H1 (cell line): ENCODE measurements around the gene STK26. TPM values are rescaled to one million over a fixed set of nuclear protein-coding genes. Genes with fewer than 3 reads are reported as not detected.
"Not testable (repeated sequence)": the region's sequence is repeated elsewhere in the genome, so short reads cannot be mapped to it uniquely, and the experiment has no call there.

ENCODE experiments used
- CTCF ChIA-PET: fragments of 300-600 bp; sonication (Branson Sonifier 250); formaldehyde crosslinking; loops from one replicate; lab custom pipeline; 2021; ENCODE audit not compliant: partially characterized antibody; lab: Charles Lee
- POLR2A ChIA-PET: fragments of 300-600 bp; sonication (Branson Sonifier 250); formaldehyde crosslinking; loops from one replicate; lab custom pipeline; 2021; ENCODE audit warnings: inconsistent platforms; ENCODE audit not compliant: partially characterized antibody; lab: Charles Lee
- DNase-seq, 2 experiments: peaks; one replicate each; pipeline versions ENCODE4 v3.0.0 to v3.0.0-alpha.2; 2010 to 2022; ENCODE audit warnings: low spot score in 2 of 2, low read depth in 1 of 2, mixed read lengths in 1 of 2
- FAIRE-seq: peaks from 2 replicates; lab custom pipeline; 2011; peaks lifted over from hg19 to GRCh38; lab: Jason Lieb, UNC
- H2AFZ ChIP-seq: 2 replicates; pipeline ENCODE4 v1.8.1; 2012; ENCODE audit warnings: low read length, inconsistent platforms
- H2AK5ac ChIP-seq: 2 replicates; pipeline ENCODE4 v1.6.1; 2013; ENCODE audit warnings: low read depth, low read length
- H2BK120ac ChIP-seq: replicated peaks from 2 replicates; pipeline ENCODE3; 2013; ENCODE audit warnings: low read depth, low read length, inconsistent platforms
- H2BK12ac ChIP-seq: 2 replicates; pipeline ENCODE4 v1.6.1; 2013; ENCODE audit warnings: low read depth, low read length
- H2BK15ac ChIP-seq: 2 replicates; pipeline ENCODE4 v1.6.1; 2013; ENCODE audit warnings: low read length
- H2BK20ac ChIP-seq: 2 replicates; pipeline ENCODE4 v1.6.1; 2013; ENCODE audit warnings: low read length
- H2BK5ac ChIP-seq: 2 replicates; pipeline ENCODE4 v1.6.1; 2013; ENCODE audit warnings: low read depth, low read length
- H3K14ac ChIP-seq: 2 replicates; pipeline ENCODE4 v1.6.1; 2013; ENCODE audit warnings: inconsistent platforms; ENCODE audit not compliant: insufficient read length
- H3K18ac ChIP-seq: 2 replicates; pipeline ENCODE4 v1.6.1; 2013; ENCODE audit warnings: low read length; ENCODE audit errors: extremely low read depth
- H3K23ac ChIP-seq: 2 replicates; pipeline ENCODE4 v1.6.1; 2013; ENCODE audit warnings: inconsistent platforms; ENCODE audit not compliant: insufficient read length
- H3K23me2 ChIP-seq: 2 replicates; pipeline ENCODE4 v1.6.1; 2013; ENCODE audit warnings: low read depth, low read length
- H3K27ac ChIP-seq: 2 replicates; pipeline ENCODE4 v1.6.1; 2011; ENCODE audit warnings: low read depth, low read length, inconsistent platforms
- H3K27me3 ChIP-seq, 4 experiments: replicated peaks in 1 of 4; 1 replicate in 1 of 4; 2 replicates in 3 of 4; pipeline versions ENCODE4 v1.6.1 to v1.8.1; 2011 to 2013; ENCODE audit warnings: low read length in 3 of 4, mild to moderate bottlenecking in 3 of 4, inconsistent platforms in 2 of 4, mixed read lengths in 2 of 4, moderate library complexity in 1 of 4; ENCODE audit not compliant: control insufficient read depth in 3 of 4, insufficient read depth in 3 of 4; ENCODE audit errors: extremely low read depth in 1 of 4
- H3K36me3 ChIP-seq, 4 experiments: 2 replicates each; pipeline versions ENCODE4 v1.6.1 to v1.8.1; 2011 to 2013; ENCODE audit warnings: mild to moderate bottlenecking in 4 of 4, low read length in 3 of 4, moderate library complexity in 2 of 4, control low read depth in 1 of 4, inconsistent platforms in 1 of 4; ENCODE audit not compliant: insufficient read depth in 4 of 4, control insufficient read depth in 2 of 4
- H3K4ac ChIP-seq: replicated peaks from 2 replicates; pipeline ENCODE3; 2013; ENCODE audit warnings: low read length, low read depth, mixed read lengths, inconsistent platforms; ENCODE audit not compliant: insufficient read length
- H3K4me1 ChIP-seq, 4 experiments: replicated peaks in 1 of 4; 1 replicate in 1 of 4; 2 replicates in 3 of 4; pipeline versions ENCODE4 v1.6.1 to v1.8.1; 2011 to 2013; ENCODE audit warnings: low read length in 3 of 4, inconsistent platforms in 2 of 4, mixed read lengths in 1 of 4; ENCODE audit not compliant: insufficient read depth in 4 of 4, control insufficient read depth in 3 of 4
- H3K4me2 ChIP-seq, 2 experiments: 2 replicates each; pipeline versions ENCODE4 v1.6.1 to v1.8.1; 2011 to 2013; ENCODE audit warnings: low read depth in 2 of 2, low read length in 2 of 2, control low read depth in 1 of 2, inconsistent platforms in 1 of 2, mild to moderate bottlenecking in 1 of 2; ENCODE audit not compliant: insufficient read depth in 1 of 2
- H3K4me3 ChIP-seq, 4 experiments: fragments of 200-600, 300-600 bp in 1 of 4; sonication (generic), shearing (Covaris generic), sonication (Bioruptor Twin) in 1 of 4; 2 replicates each; pipeline versions ENCODE4 v1.5.1 to v1.8.1; 2011 to 2016; ENCODE audit warnings: low read length in 4 of 4, low read depth in 3 of 4, control low read depth in 2 of 4, inconsistent platforms in 2 of 4, mild to moderate bottlenecking in 2 of 4, mixed read lengths in 1 of 4, moderate library complexity in 1 of 4; ENCODE audit not compliant: insufficient read depth in 2 of 4; ENCODE audit errors: extremely low read depth in 1 of 4
- H3K56ac ChIP-seq: replicated peaks from 2 replicates; pipeline ENCODE3; 2013; ENCODE audit warnings: low read depth, mild to moderate bottlenecking, mixed read lengths, low read length, inconsistent platforms; ENCODE audit not compliant: insufficient read length
- H3K79me1 ChIP-seq: 2 replicates; pipeline ENCODE4 v1.6.1; 2013; ENCODE audit warnings: low read depth, low read length, control low read depth
- H3K79me2 ChIP-seq, 2 experiments: 2 replicates each; pipeline versions ENCODE4 v1.6.1 to v1.8.1; 2012 to 2013; ENCODE audit warnings: low read length in 2 of 2, mild to moderate bottlenecking in 2 of 2, inconsistent platforms in 1 of 2; ENCODE audit not compliant: insufficient read depth in 2 of 2, control insufficient read depth in 1 of 2
- H3K9ac ChIP-seq, 4 experiments: replicated peaks in 1 of 4; 1 replicate in 1 of 4; 2 replicates in 3 of 4; pipeline versions ENCODE4 v1.6.1 to v1.8.1; 2011 to 2013; ENCODE audit warnings: low read depth in 3 of 4, low read length in 3 of 4, control low read depth in 2 of 4, mild to moderate bottlenecking in 2 of 4, moderate library complexity in 2 of 4, inconsistent platforms in 1 of 4; ENCODE audit errors: extremely low read depth in 1 of 4
- H3K9me3 ChIP-seq, 2 experiments: 2 replicates each; pipeline versions ENCODE4 v1.6.1 to v1.8.1; 2012 to 2013; ENCODE audit warnings: mild to moderate bottlenecking in 2 of 2, moderate library complexity in 2 of 2, control low read depth in 1 of 2, inconsistent platforms in 1 of 2, low read depth in 1 of 2, low read length in 1 of 2, mixed read lengths in 1 of 2; ENCODE audit not compliant: insufficient read depth in 2 of 2
- H4K20me1 ChIP-seq, 2 experiments: replicated peaks in 1 of 2; 2 replicates each; pipeline versions ENCODE3 to v1.8.1; 2011 to 2013; ENCODE audit warnings: inconsistent platforms in 2 of 2, low read length in 2 of 2, mild to moderate bottlenecking in 1 of 2; ENCODE audit not compliant: insufficient read depth in 2 of 2, control insufficient read depth in 1 of 2
- H4K5ac ChIP-seq: 2 replicates; pipeline ENCODE4 v1.6.1; 2013; ENCODE audit warnings: low read length, low read depth, mixed read lengths, inconsistent platforms; ENCODE audit not compliant: insufficient read length
- H4K8ac ChIP-seq: 2 replicates; pipeline ENCODE4 v1.8.0; 2013; ENCODE audit warnings: mild to moderate bottlenecking, moderate library complexity, low read length, inconsistent platforms; ENCODE audit not compliant: insufficient read depth; ENCODE audit errors: extremely low read depth
- H4K91ac ChIP-seq: replicated peaks from 2 replicates; pipeline ENCODE3; 2013; ENCODE audit warnings: low read length, mixed read lengths, inconsistent platforms; ENCODE audit not compliant: insufficient read length
- polyA plus RNA-seq, 7 experiments: library from polyadenylated mRNA; depleted of rRNA in 3 of 7; stranded (reverse) in 5 of 7; unstranded in 2 of 7; fragments of >200 nt in 5 of 7; fragments of 200-250 nt in 2 of 7; gene quantifications; 1 replicate in 5 of 7; 2 replicates in 1 of 7; 4 replicates in 1 of 7; pipeline versions ENCODE4 v1.2.1 to v1.2.3, GENCODE V29; 2011 to 2013; ENCODE audit warnings: missing spikeins in 2 of 7, mixed read lengths in 2 of 7
- total RNA-seq: library from RNA; stranded (reverse); fragmentation: NEBNext Ultra II Directional; extraction: Animal tissue kit (Norgen Biotek cat#: 25700); gene quantifications from 2 replicates; pipeline ENCODE4 v1.2.1, GENCODE V29; 2021

The STK26 gene
- total and polyA plus RNA-seq, 2 of the 8 experiments (the other 6 are each of a cell fraction or from before 2014, with no cell fraction given), result 24.2 to 98.2 TPM

- H4K91ac ChIP-seq, H3K79me1 ChIP-seq, H2BK12ac ChIP-seq, H4K8ac ChIP-seq, H2AK5ac ChIP-seq, H3K27ac ChIP-seq, H3K9ac ChIP-seq, H4K20me1 ChIP-seq, H3K14ac ChIP-seq, H3K4me3 ChIP-seq, POLR2A ChIA-PET, H3K56ac ChIP-seq, DNase-seq, H3K27me3 ChIP-seq, FAIRE-seq, H2BK15ac ChIP-seq, H3K4me2 ChIP-seq, H3K4me1 ChIP-seq, H2AFZ ChIP-seq, H2BK120ac ChIP-seq, H3K4ac ChIP-seq, H3K18ac ChIP-seq, H3K23me2 ChIP-seq, H3K36me3 ChIP-seq, H4K5ac ChIP-seq, H2BK20ac ChIP-seq, H3K9me3 ChIP-seq, H3K23ac ChIP-seq, CTCF ChIA-PET, H2BK5ac ChIP-seq: not testable (repeated sequence)
- peaks cover 0 to 73% of the 10 kb centered on the region in 2 experiments; a peak in 3 of 4 replicates for H3K79me2 ChIP-seq
Observed at GRCh38 chrX:132051778-132052177, 28.7 kb downstream of the STK26 start.
